Thyroid gland (tissue), 4 donors: ENCODE results near the gene UQCRFS1. TPM values are rescaled to one million over a fixed set of nuclear protein-coding genes. Genes with fewer than 3 reads are reported as not detected.

Experiments
- DNase-seq, 2 donors: peaks; one replicate each; pipeline ENCODE4 v3.0.0-alpha.2; 2019
- H3K27ac ChIP-seq, 3 donors: fragments of 200-600 bp; sonication (generic); 1 replicate in 2 of 3; 2 replicates in 1 of 3; pipeline ENCODE4 v1.5.1; 2016 to 2019; ENCODE audit warnings: mild to moderate bottlenecking in 1 of 3, moderate library complexity in 1 of 3
- H3K27me3 ChIP-seq: fragments of 200-600 bp; sonication (generic); one replicate; pipeline ENCODE4 v1.5.1; 2019
- H3K36me3 ChIP-seq, 2 donors: fragments of 200-600 bp; sonication (generic); one replicate each; pipeline ENCODE4 v1.5.1; 2016 to 2019
- H3K4me1 ChIP-seq, 2 donors: fragments of 200-600 bp; sonication (generic); one replicate each; pipeline ENCODE4 v1.5.1; 2017 to 2019
- H3K4me3 ChIP-seq, 3 donors: fragments of 200-600 bp; sonication (generic); replicated peaks in 1 of 3; 1 replicate in 2 of 3; 2 replicates in 1 of 3; pipeline ENCODE4 v1.5.1; 2016; ENCODE audit warnings: mild to moderate bottlenecking in 1 of 3
- H3K9me3 ChIP-seq: fragments of 200-600 bp; sonication (generic); one replicate; pipeline ENCODE4 v1.5.1; 2017
- CTCF ChIP-seq, 6 experiments: fragments of 200-600 bp in 3 of 6; fragments of 450-650 bp in 3 of 6; sonication (generic) in 3 of 6; IDR thresholded peaks; one replicate each; pipeline ENCODE4 v1.5.1; 2016 to 2019; ENCODE audit warnings: antibody characterized with exemption in 6 of 6, mild to moderate bottlenecking in 2 of 6, inconsistent platforms in 1 of 6, moderate library complexity in 1 of 6
- POLR2A ChIP-seq, 2 donors: fragments of 450-650 bp; IDR thresholded peaks; one replicate each; pipeline ENCODE4 v1.6.1; 2017; ENCODE audit warnings: antibody characterized with exemption in 2 of 2, mild to moderate bottlenecking in 2 of 2, moderate library complexity in 1 of 2
- WGBS, 2 donors: methylation state at CpG; one replicate each; pipeline ENCODE4 v1.1.5; 2017; 5-methylcytosine and 5-hydroxymethylcytosine counted together
- intact Hi-C: fragments of 100-400 bp; cut with DNase I; formaldehyde crosslinking; loops from one replicate; pipeline ENCODE4 v1.15.1; 2023
- total RNA-seq, 4 donors: library from RNA; depleted of rRNA; stranded (reverse); fragments of >200 nt; gene quantifications; one replicate each; pipeline ENCODE4 v1.2.3, GENCODE V29; 2016

The UQCRFS1 gene
- total RNA-seq, 4 donors from 2014 or later: 19.9 to 49.0 (median 31.9) TPM

- H3K9me3 ChIP-seq: no peaks in the 10 kb centered on the region
- 18 to 22% methylated on average over 9 of the region's 9 CpGs for WGBS, 2 donors
- no peak overlapping the region for H3K4me3 ChIP-seq
- no peak for DNase-seq
- no peak overlapping the region for H3K27ac ChIP-seq
- no peaks in the 10 kb centered on the region for H3K36me3 ChIP-seq
- H3K27me3 ChIP-seq: no peaks in the 10 kb centered on the region
- TF ChIP-seq CTCF (IDR thresholded peaks at IDR 0.05) (no peak), POLR2A (IDR thresholded peaks at IDR 0.05) (no peak)
- no peaks in the 10 kb centered on the region for H3K4me1 ChIP-seq
- intact Hi-C loops: no loop called here
These were observed 34.9 kb upstream of the UQCRFS1 start for GRCh38 chr19:29247872-29248271.

- Histone ChIP-seq H3K36me3 (no peaks in the 10 kb centered on the region), H3K4me3 (no peak overlapping the region), H3K27me3 (no peaks in the 10 kb centered on the region), H3K27ac (no peak overlapping the region), H3K9me3 (no peaks in the 10 kb centered on the region), H3K4me1 (no peaks in the 10 kb centered on the region)
- DNase-seq: no peak
- intact Hi-C loops: no loop called here
- no peak for TF ChIP-seq POLR2A (IDR thresholded peaks at IDR 0.05)
- no peak for TF ChIP-seq CTCF (IDR thresholded peaks at IDR 0.05)
- WGBS, 2 donors: 68 to 75% methylated on average over 9 of the region's 9 CpGs
These were observed 34.5 kb upstream of the UQCRFS1 start for GRCh38 chr19:29247471-29247870.

- Histone ChIP-seq H3K27me3 (no peaks in the 10 kb centered on the region), H3K36me3 (no peaks in the 10 kb centered on the region), H3K9me3 (no peaks in the 10 kb centered on the region), H3K4me3 (no peak overlapping the region), H3K27ac (no peak overlapping the region), H3K4me1 (no peaks in the 10 kb centered on the region)
- intact Hi-C loops: no loop called here
- DNase-seq: no peak
- TF ChIP-seq POLR2A (IDR thresholded peaks at IDR 0.05) (no peak), CTCF (IDR thresholded peaks at IDR 0.05) (no peak)
- 77 to 80% methylated on average over 3 of the region's 3 CpGs for WGBS, 2 donors
These were observed 34.1 kb upstream of the UQCRFS1 start for GRCh38 chr19:29247051-29247450.

GRCh38 chr19:29245215-29245614 lies 32.3 kb upstream of the UQCRFS1 start:
- no peak overlapping the region for H3K4me3 ChIP-seq
- no peaks in the 10 kb centered on the region for H3K9me3 ChIP-seq
- H3K4me1 ChIP-seq: no peaks in the 10 kb centered on the region
- WGBS, 2 donors: 45 to 58% methylated on average over 6 of the region's 6 CpGs
- no peaks in the 10 kb centered on the region for H3K36me3 ChIP-seq
- no peak for TF ChIP-seq POLR2A (IDR thresholded peaks at IDR 0.05)
- H3K27me3 ChIP-seq: no peaks in the 10 kb centered on the region
- no peak overlapping the region for H3K27ac ChIP-seq
- no peak for DNase-seq
- intact Hi-C loops: no loop called here

GRCh38 chr19:29241324-29241723 lies 28.4 kb upstream of the UQCRFS1 start:
- Histone ChIP-seq H3K4me1 (no peaks in the 10 kb centered on the region), H3K9me3 (no peaks in the 10 kb centered on the region), H3K4me3 (no peak overlapping the region), H3K27me3 (no peaks in the 10 kb centered on the region), H3K27ac (no peak overlapping the region), H3K36me3 (no peaks in the 10 kb centered on the region)
- TF ChIP-seq CTCF (IDR thresholded peaks at IDR 0.05) (no peak), POLR2A (IDR thresholded peaks at IDR 0.05) (no peak)
- no peak for DNase-seq
- intact Hi-C loops: no loop called here

GRCh38 chr19:29239213-29239776 lies 26.3 kb upstream of the UQCRFS1 start:
- intact Hi-C loops: no loop called here
- H3K9me3 ChIP-seq: no peaks in the 10 kb centered on the region
- no peaks in the 10 kb centered on the region for H3K27me3 ChIP-seq
- no peak overlapping the region for H3K27ac ChIP-seq
- DNase-seq: no peak
- 60 to 61% methylated on average over 2 of the region's 2 CpGs for WGBS, 2 donors
- TF ChIP-seq POLR2A (IDR thresholded peaks at IDR 0.05) (no peak), CTCF (IDR thresholded peaks at IDR 0.05) (no peak)
- H3K4me3 ChIP-seq: no peak overlapping the region
- H3K36me3 ChIP-seq: no peaks in the 10 kb centered on the region
- no peaks in the 10 kb centered on the region for H3K4me1 ChIP-seq
